ENCODE results near the gene CSMD2. TPM values are rescaled to one million over a fixed set of nuclear protein-coding genes. Genes with fewer than 3 reads are reported as not detected.

The CSMD2 gene
- total and polyA plus RNA-seq, 2 of the 4 experiments (the other 2 are of a cell fraction), result under 0.01 to 0.36 TPM

- Histone ChIP-seq H2BK120ac (ENCODE audit: low read depth, low read length) (no peak overlapping the region), H3K9me1 (ENCODE audit: insufficient read depth, low read length) (no peaks in the 10 kb centered on the region), H2AK5ac (ENCODE audit: low read depth, low read length) (no peak overlapping the region), H3K27me3 (ENCODE audit: control insufficient read depth, insufficient read depth, low read length) (no peaks in the 10 kb centered on the region), H3K79me1 (ENCODE audit: low read depth in 1 of 2, low read length in 2 of 2) (no peaks in the 10 kb centered on the region), H3K9ac (ENCODE audit: low read depth, low read length) (no peak overlapping the region), H3K4me2 (ENCODE audit: low read depth, low read length) (no peak overlapping the region), H3K36me3 (ENCODE audit: control insufficient read depth, insufficient read depth, low read length) (no peaks in the 10 kb centered on the region), H3K9me3 (ENCODE audit: control insufficient read depth, insufficient read depth, low read length) (peaks cover 31% of the 10 kb centered on the region), H3K14ac (replicated peaks; ENCODE audit: low read depth, low read length) (no peak overlapping the region), H2BK5ac (ENCODE audit: low read depth, low read length, poor library complexity, severe bottlenecking) (no peak overlapping the region), H3K4ac (ENCODE audit: low read depth, low read length) (no peak overlapping the region), H4K5ac (ENCODE audit: low read depth, low read length) (no peak overlapping the region), H3K4me1 (ENCODE audit: control insufficient read depth, insufficient read depth, low read length) (no peaks in the 10 kb centered on the region), H2BK15ac (ENCODE audit: low read depth, low read length) (no peak overlapping the region), H3K18ac (ENCODE audit: low read depth, low read length) (no peak overlapping the region), H3K4me3 (ENCODE audit: insufficient read depth, low read depth, low read length) (no peak overlapping the region), H4K20me1 (ENCODE audit: insufficient read depth, low read length) (no peaks in the 10 kb centered on the region), H3K23ac (ENCODE audit: low read depth, low read length) (no peak overlapping the region), H4K91ac (ENCODE audit: insufficient read depth, low read depth, low read length) (no peak overlapping the region), H2AFZ (replicated peaks; ENCODE audit: low read length, poor library complexity) (no peak overlapping the region), H3K56ac (ENCODE audit: extremely low read depth, insufficient read depth, low read length) (no peak overlapping the region), H2BK20ac (ENCODE audit: low read depth, low read length) (no peak overlapping the region), H2AK9ac (replicated peaks; ENCODE audit: low read depth, low read length, poor library complexity) (no peak overlapping the region), H4K8ac (ENCODE audit: low read depth in 2 of 2, low read length in 2 of 2) (no peak overlapping the region), H3K27ac (ENCODE audit: insufficient read depth, low read length) (no peak overlapping the region)
- 45% methylated on average over 2 of the region's 6 CpGs; no CpG with 5 or more reads in 1 of the 2 experiments for WGBS, 2 experiments (ENCODE audit: extremely low coverage in 2 of 2, insufficient read length in 1 of 2)
- intact Hi-C loops (cut with micrococcal nuclease) (no loop called here), in situ Hi-C loops (cut with MboI; ENCODE audit: low sequenced_read_pairs) (no loop called here), dilution Hi-C loops (cut with HindIII; ENCODE audit: low sequenced_read_pairs, unreplicated experiment) (no loop called here)
- TF ChIP-seq CHD1 (IDR thresholded peaks at IDR 0.05; ENCODE audit: low read depth, low read length), result no peak
- TF ChIP-seq NFE2L2 (IDR thresholded peaks at IDR 0.05; ENCODE audit: low read depth, low read length), result no peak
- TF ChIP-seq RAD21 (IDR thresholded peaks at IDR 0.05; ENCODE audit: low read length), result no peak
- TF ChIP-seq BHLHE40 (IDR thresholded peaks at IDR 0.05; ENCODE audit: low read depth, low read length), result no peak
- TF ChIP-seq CEBPB (IDR thresholded peaks at IDR 0.05; ENCODE audit: low read depth, low read length), result no peak
- TF ChIP-seq RCOR1 (IDR thresholded peaks at IDR 0.05; ENCODE audit: insufficient replicate concordance, low read length), result no peak
- no peak for TF ChIP-seq POLR2A (IDR thresholded peaks at IDR 0.05; ENCODE audit: low read depth, low read length)
- no peak for TF ChIP-seq MXI1 (IDR thresholded peaks at IDR 0.05; ENCODE audit: borderline replicate concordance, low read depth, low read length)
- TF ChIP-seq MAZ (IDR thresholded peaks at IDR 0.05; ENCODE audit: borderline replicate concordance, low read depth, low read length), result no peak
- no peak for TF ChIP-seq SMC3 (IDR thresholded peaks at IDR 0.05; ENCODE audit: low read depth, low read length)
- TF ChIP-seq MAFK (IDR thresholded peaks at IDR 0.05; ENCODE audit: low read depth, low read length), result no peak
- no peak for TF ChIP-seq CTCF (conservative IDR thresholded peaks at IDR 0.05; ENCODE audit: low read depth, low read length)
- TF ChIP-seq USF2 (IDR thresholded peaks at IDR 0.05; ENCODE audit: low read depth, low read length), result no peak
- TF ChIP-seq FOS (IDR thresholded peaks at IDR 0.05; ENCODE audit: low read depth, low read length), result no peak
- TF ChIP-seq ELK1 (IDR thresholded peaks at IDR 0.05; ENCODE audit: borderline replicate concordance, low read depth, low read length), result no peak
- TF ChIP-seq RFX5 (IDR thresholded peaks at IDR 0.05; ENCODE audit: low read depth, low read length), result no peak
- ChIA-PET CTCF (no interaction called here), POLR2A (ENCODE audit: unreplicated experiment) (no interaction called here)
- DNase-seq (no peak), ATAC-seq (ENCODE audit: low read depth) (no peak)
- BruUV-seq (replicated peaks), result no TSS peak
Observed at GRCh38 chr1:33902486-33903209, 262.4 kb downstream of the CSMD2 start.
